KOPT-K1 (cell line): ENCODE data around the gene CHSY1.

Experiments used
- H3K27ac ChIP-seq: fragments of 200-600 bp; sonication (generic); 2 replicates; pipeline ENCODE4 v1.5.1; 2016; ENCODE audit warnings: antibody characterized with exemption, mild to moderate bottlenecking, low read depth, low read length; ENCODE audit not compliant: poor library complexity, severe bottlenecking
- H3K36me3 ChIP-seq: fragments of 200-600 bp; sonication (generic); 2 replicates; pipeline ENCODE4 v1.5.1; 2017; ENCODE audit warnings: antibody characterized with exemption, mild to moderate bottlenecking, low read length, moderate library complexity; ENCODE audit not compliant: insufficient read depth
- H3K9me3 ChIP-seq: fragments of 200-600 bp; sonication (generic); 2 replicates; pipeline ENCODE4 v1.5.1; 2017; ENCODE audit warnings: antibody characterized with exemption, low read length, mild to moderate bottlenecking; ENCODE audit not compliant: insufficient read depth, poor library complexity, severe bottlenecking

The CHSY1 gene

DNA sequence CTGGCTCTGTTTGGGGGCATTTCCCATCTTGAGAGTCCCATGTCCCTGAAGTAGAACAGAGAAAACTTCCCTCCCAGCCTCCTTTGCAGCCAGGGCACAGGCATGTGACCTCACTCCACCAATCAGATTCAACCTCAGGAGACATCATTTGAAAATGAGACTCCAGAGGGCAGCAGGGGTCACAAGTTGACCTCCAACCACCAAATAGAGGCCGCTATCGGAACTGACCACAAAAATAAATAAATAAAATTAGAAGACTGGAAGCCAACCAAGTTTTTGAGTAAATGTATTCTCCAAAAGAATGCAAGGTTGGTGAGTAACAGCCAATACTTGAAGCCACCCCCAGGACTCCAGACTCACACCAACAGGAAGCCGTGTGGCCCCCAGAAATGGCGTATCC lies 106.5 kb downstream of the CHSY1 start:
- no peaks in the 10 kb centered on the region for H3K9me3 ChIP-seq
- no peaks in the 10 kb centered on the region for H3K36me3 ChIP-seq
- no peak overlapping the region for H3K27ac ChIP-seq

DNA sequence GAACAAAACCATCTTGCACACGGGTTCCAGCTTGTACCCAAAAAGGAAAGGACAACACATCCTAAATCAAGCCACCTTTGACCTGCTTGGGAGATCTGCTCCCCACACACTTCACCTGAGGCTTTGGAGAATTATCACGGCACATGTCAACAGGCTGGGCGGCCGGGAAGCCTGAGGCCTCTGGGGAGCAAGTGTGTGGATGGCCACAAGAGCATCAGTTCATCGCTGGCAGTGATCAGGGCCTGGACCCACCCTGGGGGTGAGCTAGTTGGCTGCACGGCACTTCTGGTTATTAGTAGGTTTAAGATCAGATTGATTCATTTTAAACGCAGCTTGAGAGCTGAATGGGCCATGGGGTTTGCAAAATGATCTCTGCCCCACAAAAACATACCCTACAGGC lies 108.5 kb downstream of the CHSY1 start:
- Histone ChIP-seq H3K36me3 (no peaks in the 10 kb centered on the region), H3K27ac (no peak overlapping the region), H3K9me3 (no peaks in the 10 kb centered on the region)

- no peaks in the 10 kb centered on the region for H3K36me3 ChIP-seq
- no peaks in the 10 kb centered on the region for H3K9me3 ChIP-seq
- no peak overlapping the region for H3K27ac ChIP-seq
Measured at GRCh38 chr15:101142711-101143110, 109.1 kb downstream of the CHSY1 start.

DNA sequence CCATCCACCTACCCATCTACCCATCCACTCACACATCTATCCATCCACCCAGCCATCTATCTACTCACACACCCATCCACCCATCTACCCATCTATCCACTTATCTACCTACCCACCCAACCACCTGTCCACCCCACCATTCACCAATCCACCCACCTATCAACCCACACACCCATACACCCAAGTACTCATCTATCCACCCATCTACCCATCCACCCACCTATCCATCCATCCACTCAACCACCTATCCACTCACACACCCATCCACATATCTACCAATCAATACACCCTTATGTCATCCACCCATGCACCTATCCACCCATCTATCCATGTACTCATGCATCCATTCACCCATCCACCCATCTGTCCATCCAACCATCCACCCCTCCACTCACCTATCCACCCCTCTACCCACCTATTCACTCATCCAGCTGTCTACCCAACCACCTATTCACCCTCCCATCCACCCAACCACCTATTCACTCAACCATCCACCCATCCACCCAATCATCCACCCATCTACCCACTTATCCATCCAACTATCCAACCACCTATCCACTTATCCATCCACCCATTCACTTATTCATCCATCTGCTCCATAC lies 109.8 kb downstream of the CHSY1 start:
- H3K36me3 ChIP-seq = no peaks in the 10 kb centered on the region
- H3K9me3 ChIP-seq = no peaks in the 10 kb centered on the region
- no peak overlapping the region for H3K27ac ChIP-seq

DNA sequence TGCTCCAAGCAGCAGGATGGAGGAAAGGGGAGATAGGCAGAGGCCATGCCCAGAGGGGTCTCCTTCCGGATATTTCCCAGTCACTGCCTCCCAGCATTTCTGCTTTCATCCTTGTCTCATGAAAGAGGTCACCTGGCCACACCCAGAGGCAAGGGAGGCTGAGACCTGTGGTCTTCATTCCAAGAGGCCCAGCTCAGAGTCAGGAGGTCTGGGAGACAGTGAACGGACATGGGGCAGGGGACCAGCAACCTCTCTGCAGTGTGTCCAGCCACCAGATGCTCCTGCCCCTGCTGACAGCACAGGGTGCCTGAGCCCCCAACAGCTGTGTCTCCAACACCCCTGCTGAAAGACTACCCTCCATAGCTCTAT lies 111.2 kb downstream of the CHSY1 start:
- no peaks in the 10 kb centered on the region for H3K9me3 ChIP-seq
- H3K27ac ChIP-seq = no peak overlapping the region
- H3K36me3 ChIP-seq = no peaks in the 10 kb centered on the region

GRCh38 chr15:101139986-101140696 lies 111.7 kb downstream of the CHSY1 start:
- Histone ChIP-seq H3K36me3 (no peaks in the 10 kb centered on the region), H3K27ac (no peak overlapping the region), H3K9me3 (peaks cover under 1% of the 10 kb centered on the region)

- Histone ChIP-seq H3K27ac (no peak overlapping the region), H3K9me3 (peaks cover 9% of the 10 kb centered on the region), H3K36me3 (no peaks in the 10 kb centered on the region)
Measured at GRCh38 chr15:101138913-101139880, 112.7 kb downstream of the CHSY1 start.

GRCh38 chr15:101138086-101138660 lies 113.7 kb downstream of the CHSY1 start:
- Histone ChIP-seq H3K36me3 (no peaks in the 10 kb centered on the region), H3K27ac (peak overlapping the region; percentile 38), H3K9me3 (peaks cover 9% of the 10 kb centered on the region)

GRCh38 chr15:101137312-101137940 lies 114.4 kb downstream of the CHSY1 start:
- H3K27ac ChIP-seq = peak overlapping the region; percentile 38
- H3K9me3 ChIP-seq = peaks cover 9% of the 10 kb centered on the region
- no peaks in the 10 kb centered on the region for H3K36me3 ChIP-seq

- Histone ChIP-seq H3K9me3 (peaks cover 9% of the 10 kb centered on the region), H3K27ac (peak overlapping the region; percentile 38), H3K36me3 (no peaks in the 10 kb centered on the region)
Measured at GRCh38 chr15:101136381-101137268, 115.2 kb downstream of the CHSY1 start.

DNA sequence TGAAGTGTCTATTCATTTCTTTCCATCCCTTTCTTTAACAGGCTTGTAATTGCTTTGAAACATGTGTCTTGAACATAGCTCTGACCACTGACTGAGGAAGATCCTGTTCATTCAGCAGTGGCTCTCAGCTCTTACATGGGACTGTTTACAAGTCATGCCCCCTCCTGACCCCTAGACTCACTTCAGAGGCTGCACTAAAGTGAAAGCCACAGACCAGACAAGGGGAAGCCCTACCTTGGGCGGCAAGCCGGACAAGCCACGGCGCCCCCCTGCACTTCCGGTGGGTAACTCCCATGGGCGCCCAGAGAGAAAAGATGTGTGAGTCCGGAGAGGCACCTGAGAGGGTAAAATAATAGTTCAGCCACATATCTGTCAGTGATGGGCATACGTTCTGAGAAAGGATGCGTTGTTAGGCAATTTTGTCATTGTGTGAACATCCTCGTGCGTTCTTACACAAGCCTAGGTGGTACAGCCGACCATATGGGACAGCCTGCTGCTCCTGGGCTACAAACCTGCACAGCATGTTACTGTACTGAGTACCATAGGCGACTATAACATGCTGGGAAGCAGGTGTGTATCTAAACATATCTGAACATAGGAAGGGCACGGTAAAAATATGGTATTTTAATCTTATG lies 116.2 kb downstream of the CHSY1 start:
- Histone ChIP-seq H3K27ac (no peak overlapping the region), H3K36me3 (no peaks in the 10 kb centered on the region), H3K9me3 (peaks cover 12% of the 10 kb centered on the region)

GRCh38 chr15:101134780-101135179 lies 117.1 kb downstream of the CHSY1 start:
- H3K27ac ChIP-seq = no peak overlapping the region
- H3K36me3 ChIP-seq = no peaks in the 10 kb centered on the region
- H3K9me3 ChIP-seq = peaks cover 12% of the 10 kb centered on the region

GRCh38 chr15:101133751-101134261 lies 118.0 kb downstream of the CHSY1 start:
- H3K27ac ChIP-seq = no peak overlapping the region
- H3K9me3 ChIP-seq = peaks cover 12% of the 10 kb centered on the region
- H3K36me3 ChIP-seq = no peaks in the 10 kb centered on the region
